Retinal pigment epithelial cell (primary cell): ENCODE results near the gene RGS7.

ENCODE experiments used
- DNase-seq: peaks from one replicate; pipeline ENCODE4 v3.0.0-alpha.2; 2010; ENCODE audit warnings: low read depth
- H3K4me3 ChIP-seq: 2 replicates; pipeline ENCODE4 v1.5.1; 2011; ENCODE audit warnings: mild to moderate bottlenecking, low read length, control low read depth, moderate library complexity
- CTCF ChIP-seq: conservative IDR thresholded peaks from 2 replicates; pipeline ENCODE4 v1.5.1; 2011; ENCODE audit warnings: low read depth, low read length, control low read depth, inconsistent platforms

The RGS7 gene

GRCh38 chr1:241272828-241273227, 84.2 kb downstream of the RGS7 start:
- no peak for TF ChIP-seq CTCF
- no peak overlapping the region for H3K4me3 ChIP-seq

GRCh38 chr1:241271427-241271826, 85.6 kb downstream of the RGS7 start:
- no peak overlapping the region for H3K4me3 ChIP-seq
- TF ChIP-seq CTCF = no peak
- no peak for DNase-seq

More at GRCh38 chr1:241272828-241273227, 84.2 kb downstream of the RGS7 start:
- DNase-seq = no peak

GRCh38 chr1:241270016-241270415, 87.0 kb downstream of the RGS7 start:
- DNase-seq = peak; percentile 34
- TF ChIP-seq CTCF = no peak
- H3K4me3 ChIP-seq = no peak overlapping the region

GRCh38 chr1:241269116-241269515, 87.9 kb downstream of the RGS7 start:
- no peak overlapping the region for H3K4me3 ChIP-seq
- no peak for TF ChIP-seq CTCF
- no peak for DNase-seq

GRCh38 chr1:241266121-241266520, 90.9 kb downstream of the RGS7 start:
- no peak for TF ChIP-seq CTCF
- peak; percentile 71 for DNase-seq

GRCh38 chr1:241265428-241265827, 91.6 kb downstream of the RGS7 start:
- DNase-seq = no peak
- TF ChIP-seq CTCF = no peak
- no peak overlapping the region for H3K4me3 ChIP-seq

More at GRCh38 chr1:241266121-241266520, 90.9 kb downstream of the RGS7 start:
- H3K4me3 ChIP-seq = no peak overlapping the region

- no peak for DNase-seq
- no peak overlapping the region for H3K4me3 ChIP-seq
- no peak for TF ChIP-seq CTCF
Observed at GRCh38 chr1:241263346-241263745, 93.7 kb downstream of the RGS7 start.
